ENCODE measurements around the gene CCND2.

Gene CCND2

DNA sequence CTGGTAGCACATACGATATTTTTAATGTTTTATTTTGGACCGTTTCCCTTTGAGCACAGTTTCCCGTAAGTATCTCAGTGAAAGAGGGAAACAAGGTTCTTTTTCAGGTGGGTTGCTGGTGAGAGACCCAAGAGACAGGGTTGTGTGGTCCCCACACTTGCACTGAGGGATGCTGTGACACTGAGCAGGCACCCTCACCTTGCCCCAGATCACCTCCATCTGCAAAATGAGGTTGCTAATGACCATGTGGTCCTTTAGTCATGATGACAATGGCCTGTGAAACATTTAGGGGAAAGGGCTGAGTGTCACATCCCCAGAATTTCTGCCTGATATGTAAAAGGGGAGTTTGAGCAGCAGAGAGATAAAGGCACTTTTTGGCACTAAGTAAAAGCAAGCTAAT lies 4.3 kb downstream of the CCND2 start:
- DNase-seq, result no peak

DNA sequence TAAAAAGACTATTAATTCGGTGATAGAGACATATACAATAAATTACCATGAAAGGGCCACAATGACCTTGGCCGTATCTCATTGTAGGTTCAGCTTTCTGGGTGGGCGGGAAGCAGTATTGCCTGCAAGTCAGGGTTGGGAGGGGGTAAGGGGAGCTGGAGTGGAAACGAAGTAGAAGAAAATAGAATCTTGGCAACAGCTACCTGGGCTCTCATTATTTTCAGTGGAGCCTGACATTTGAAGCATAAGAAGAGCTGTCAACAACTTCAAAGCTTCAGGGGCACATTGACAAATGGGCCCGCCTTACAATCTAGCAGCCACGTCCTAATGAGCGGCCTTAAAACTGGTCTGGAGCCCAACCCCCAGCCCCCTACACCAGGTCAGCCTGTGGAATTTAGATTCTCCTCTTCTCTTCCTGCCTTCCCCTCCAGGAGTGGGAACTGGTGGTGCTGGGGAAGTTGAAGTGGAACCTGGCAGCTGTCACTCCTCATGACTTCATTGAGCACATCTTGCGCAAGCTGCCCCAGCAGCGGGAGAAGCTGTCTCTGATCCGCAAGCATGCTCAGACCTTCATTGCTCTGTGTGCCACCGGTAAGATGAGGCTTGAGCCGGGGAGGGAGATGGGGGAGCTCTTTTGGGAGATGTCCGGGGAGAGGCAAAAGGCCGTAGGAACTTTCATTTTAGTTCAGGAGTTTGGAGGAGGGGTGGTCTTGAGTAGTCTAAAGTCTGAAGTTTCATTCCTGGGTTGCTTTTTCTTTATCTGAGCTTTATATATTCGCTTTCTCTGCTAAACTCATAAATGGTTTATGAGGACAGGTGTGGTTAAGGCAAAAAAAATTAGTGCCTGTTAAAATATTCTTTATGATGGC lies 5.0 kb downstream of the CCND2 start:
- DNase-seq, result no peak

GRCh38 chr12:4279198-4279690 lies 5.7 kb downstream of the CCND2 start:
- DNase-seq, result no peak

GRCh38 chr12:4280351-4281163 lies 7.0 kb downstream of the CCND2 start:
- no peak for DNase-seq

- no peak for DNase-seq
Measured at GRCh38 chr12:4281173-4281654, 7.7 kb downstream of the CCND2 start.

DNA sequence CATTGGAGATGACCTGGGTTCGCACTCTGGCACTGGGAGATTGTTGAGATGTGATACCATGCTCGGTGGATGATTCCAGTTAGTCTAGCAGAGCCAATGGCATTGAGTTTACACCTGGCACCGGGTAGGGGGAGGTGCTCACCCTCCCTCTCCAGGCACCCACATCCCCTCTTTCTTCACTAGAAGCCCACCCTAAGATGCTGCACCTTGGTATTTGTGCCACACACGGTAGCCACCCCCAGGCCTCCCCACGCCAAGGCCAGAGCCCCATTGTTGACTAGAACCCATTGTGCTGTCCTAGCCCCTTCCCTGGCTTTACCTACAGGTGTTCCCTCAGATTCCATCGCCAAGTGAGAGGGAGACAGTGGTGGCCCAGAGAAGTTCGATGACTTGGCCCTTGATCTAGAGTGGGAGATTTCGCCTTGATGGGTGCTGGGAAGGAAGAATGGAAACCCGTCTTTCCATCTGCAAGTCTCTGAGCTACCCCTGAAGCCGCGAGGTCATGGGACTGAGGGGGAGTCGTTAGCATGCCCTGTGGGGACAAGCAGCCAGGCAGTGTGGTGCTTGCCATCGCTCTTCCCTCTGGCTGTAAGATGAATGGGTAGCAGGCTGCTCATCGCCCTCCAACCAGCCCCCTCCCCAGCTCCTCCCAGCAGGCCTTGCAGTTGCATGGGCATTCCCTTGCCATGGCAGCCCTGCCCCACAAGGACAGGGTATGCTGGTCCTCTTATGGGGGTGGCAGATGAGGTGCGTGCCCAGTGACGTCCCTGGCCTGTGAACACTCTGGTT lies 8.7 kb downstream of the CCND2 start:
- no peak for DNase-seq

GRCh38 chr12:4282892-4283511 lies 9.4 kb downstream of the CCND2 start:
- no peak for DNase-seq

- no peak for DNase-seq
Measured at GRCh38 chr12:4283512-4284255, 10.1 kb downstream of the CCND2 start.

GRCh38 chr12:4284306-4284705 lies 10.7 kb downstream of the CCND2 start:
- DNase-seq, result no peak

DNA sequence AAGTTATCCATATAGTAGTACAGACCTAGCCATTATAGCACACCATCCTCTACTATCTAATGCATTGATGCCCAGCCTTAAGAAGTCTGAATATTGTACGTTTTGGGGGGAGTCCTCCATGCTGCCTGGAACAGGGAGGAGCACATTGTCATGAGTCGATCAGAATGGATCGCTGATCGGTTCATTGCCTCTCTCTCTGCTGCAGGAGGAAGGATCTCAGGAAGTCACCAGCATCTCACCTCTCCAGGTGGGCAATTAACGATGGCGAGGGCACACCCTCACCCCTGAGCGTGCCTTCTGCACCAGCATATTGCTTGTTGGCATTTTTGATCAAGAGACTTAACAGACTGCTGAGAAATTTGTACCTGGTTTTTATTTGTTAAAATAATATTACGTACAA lies 11.5 kb downstream of the CCND2 start:
- DNase-seq, result no peak

DNA sequence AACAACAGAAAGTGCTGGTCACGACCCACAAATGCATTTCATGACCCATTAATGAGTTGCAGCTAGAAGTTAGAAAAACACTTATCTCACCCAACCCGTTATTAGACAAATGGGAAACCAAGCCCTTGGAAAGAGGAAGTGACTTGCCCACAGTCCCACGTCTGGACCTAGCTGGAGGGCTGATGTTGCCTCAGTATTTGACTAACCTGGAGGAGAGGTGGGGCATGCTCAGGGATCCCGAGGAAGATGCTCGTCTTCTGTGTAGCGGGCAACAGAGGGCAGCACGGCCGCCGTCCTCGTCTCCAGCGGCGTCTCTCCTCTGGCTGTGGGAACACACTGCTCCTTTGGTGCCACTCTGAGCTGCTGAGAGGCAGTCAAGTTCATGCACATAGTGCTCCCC lies 12.7 kb downstream of the CCND2 start:
- DNase-seq, result no peak

- DNase-seq, result no peak
Measured at GRCh38 chr12:4286771-4287317, 13.3 kb downstream of the CCND2 start.

DNA sequence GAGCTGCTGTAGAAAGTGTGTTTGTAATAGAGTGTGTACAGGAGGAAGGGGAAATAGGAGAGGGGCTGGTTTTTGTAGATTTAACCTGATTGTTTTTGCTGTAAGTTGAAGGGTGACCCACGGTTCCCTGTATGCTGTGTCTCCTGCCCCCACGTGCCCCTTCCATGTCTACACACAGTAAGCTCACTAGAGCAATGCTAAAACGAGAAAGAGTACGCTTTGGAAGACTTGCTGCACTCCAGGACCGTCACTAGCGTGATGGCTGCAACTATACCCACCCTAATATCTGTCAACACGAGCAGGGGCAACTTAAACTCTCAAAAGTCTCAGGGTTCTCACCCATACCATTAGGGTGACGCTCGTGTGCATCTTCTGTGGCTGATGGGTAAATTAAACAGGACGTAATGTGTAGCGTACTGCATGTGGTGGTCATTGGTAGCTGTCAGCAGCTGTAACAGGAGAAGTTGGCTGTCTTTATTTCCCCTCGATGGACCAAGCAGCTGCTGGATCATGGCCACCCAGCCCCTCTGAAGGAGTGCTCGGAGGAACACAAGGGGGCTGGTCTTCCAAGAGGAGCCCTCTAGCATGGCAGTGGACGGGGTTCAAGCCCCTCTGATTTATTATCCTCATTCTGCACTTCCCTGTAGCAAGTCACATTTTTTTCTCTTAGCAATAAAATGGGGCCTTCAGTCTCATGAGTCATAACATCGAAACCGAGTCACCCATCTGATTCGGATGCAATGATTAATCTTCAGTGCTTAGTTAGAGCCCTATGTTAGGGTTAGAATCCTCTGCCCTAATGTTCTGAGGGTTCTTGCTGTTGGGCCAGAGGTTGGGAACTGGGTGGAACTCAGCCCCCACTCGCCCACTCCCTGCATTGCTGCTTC lies 14.0 kb downstream of the CCND2 start:
- DNase-seq, result no peak

- no peak for DNase-seq
Measured at GRCh38 chr12:4288296-4289131, 15.0 kb downstream of the CCND2 start.

- no peak for DNase-seq
Measured at GRCh38 chr12:4289231-4289878, 15.8 kb downstream of the CCND2 start.

GRCh38 chr12:4289998-4290790 lies 16.6 kb downstream of the CCND2 start:
- no peak for DNase-seq

- no peak for DNase-seq
Measured at GRCh38 chr12:4292341-4293073, 18.9 kb downstream of the CCND2 start.
